ENCODE results near the gene FOXP1. TPM values are rescaled to one million over a fixed set of nuclear protein-coding genes. Genes with fewer than 3 reads are reported as not detected.

Gene FOXP1
- total and polyA plus RNA-seq, 9 of the 15 experiments (the other 6 are each of a cell fraction or from before 2014, with no cell fraction given), result 7.7 to 34.5 (median 13.7) TPM

- H3K36me3 ChIP-seq (ENCODE audit: control insufficient read depth, insufficient read depth, low read length), result peaks cover 16% of the 10 kb centered on the region; the same call in 2 of the 3 replicates
- WGBS (ENCODE audit: insufficient coverage, low coverage, missing lambda C conversion rate), result 82% methylated on average over 6 of the region's 6 CpGs
- no peak overlapping the region for H3K4me3 ChIP-seq
- peaks cover 0 to 6% of the 10 kb centered on the region in 2 experiments; a peak in 3 of 5 replicates for H3K4me1 ChIP-seq (replicated peaks in 1 of 2; ENCODE audit: control insufficient read depth in 2 of 2, insufficient read depth in 2 of 2, low read length in 2 of 2)
- H2AFZ ChIP-seq (ENCODE audit: low read depth, low read length), result no peak overlapping the region
- no peak for FAIRE-seq
- H3K9me3 ChIP-seq (replicated peaks; ENCODE audit: control insufficient read depth, insufficient read depth, low read depth, low read length), result no peaks in the 10 kb centered on the region
- no peak for DNase-seq (ENCODE audit: extremely low read depth in 1 of 4, low spot score in 3 of 4)
- ChIA-PET POLR2A (no interaction called here), CTCF (ENCODE audit: low intra/inter-chr PET ratio) (no interaction called here)
- peaks cover 7% of the 10 kb centered on the region; the same call in 1 of the 3 replicates for H3K79me2 ChIP-seq (ENCODE audit: control insufficient read depth, insufficient read depth, low read length)
- H3K9ac ChIP-seq (ENCODE audit: insufficient read depth in 1 of 2, low read depth in 2 of 2, low read length in 2 of 2), result no peak overlapping the region
- intact Hi-C loops (cut with micrococcal nuclease), result no loop called here
- ATAC-seq, result no peak
- H3K27ac ChIP-seq (ENCODE audit: extremely low read depth, low read depth, low read length), result no peak overlapping the region
- H4K20me1 ChIP-seq (replicated peaks; ENCODE audit: control insufficient read depth, insufficient read depth, low read length), result no peaks in the 10 kb centered on the region
- in situ Hi-C loops (cut with MboI), result no loop called here
- no peaks in the 10 kb centered on the region for H3K27me3 ChIP-seq (ENCODE audit: control insufficient read depth in 2 of 2, insufficient read depth in 2 of 2, low read length in 2 of 2)
- no peak for TF ChIP-seq ZNF282 (CRISPR knock-in tag; IDR thresholded peaks at IDR 0.05)
- no TSS peak for BruUV-seq (replicated peaks)
- no peak overlapping the region for H3K4me2 ChIP-seq (ENCODE audit: insufficient read depth, low read length)
- H3K9me1 ChIP-seq (ENCODE audit: control insufficient read depth, insufficient read depth, low read length), result no peaks in the 10 kb centered on the region
These were observed 479.4 kb downstream of the FOXP1 start for GRCh38 chr3:71104121-71104541.

- in situ Hi-C loops (cut with MboI), result no loop called here
- Histone ChIP-seq H3K27me3 (ENCODE audit: control insufficient read depth in 2 of 2, insufficient read depth in 2 of 2, low read length in 2 of 2) (no peaks in the 10 kb centered on the region), H3K4me3 (no peak overlapping the region), H3K9me1 (ENCODE audit: control insufficient read depth, insufficient read depth, low read length) (no peaks in the 10 kb centered on the region), H3K9me3 (replicated peaks; ENCODE audit: control insufficient read depth, insufficient read depth, low read depth, low read length) (no peaks in the 10 kb centered on the region), H3K4me2 (ENCODE audit: insufficient read depth, low read length) (no peak overlapping the region), H2AFZ (ENCODE audit: low read depth, low read length) (no peak overlapping the region), H4K20me1 (replicated peaks; ENCODE audit: control insufficient read depth, insufficient read depth, low read length) (no peaks in the 10 kb centered on the region), H3K4me1 (replicated peaks in 1 of 2; ENCODE audit: control insufficient read depth in 2 of 2, insufficient read depth in 2 of 2, low read length in 2 of 2) (peaks cover 0 to 6% of the 10 kb centered on the region in 2 experiments; a peak in 3 of 5 replicates), H3K27ac (ENCODE audit: extremely low read depth, low read depth, low read length) (no peak overlapping the region), H3K9ac (ENCODE audit: insufficient read depth in 1 of 2, low read depth in 2 of 2, low read length in 2 of 2) (no peak overlapping the region), H3K79me2 (ENCODE audit: control insufficient read depth, insufficient read depth, low read length) (peaks cover 7% of the 10 kb centered on the region; the same call in 1 of the 3 replicates), H3K36me3 (ENCODE audit: control insufficient read depth, insufficient read depth, low read length) (peaks cover 12% of the 10 kb centered on the region; the same call in 2 of the 3 replicates)
- FAIRE-seq (no peak), DNase-seq (ENCODE audit: extremely low read depth in 1 of 4, low spot score in 3 of 4) (no peak), ATAC-seq (no peak)
- CTCF ChIA-PET (ENCODE audit: low intra/inter-chr PET ratio), result no interaction called here
- intact Hi-C loops (cut with micrococcal nuclease), result no loop called here
- POLR2A ChIA-PET, result no interaction called here
- no TSS peak for BruUV-seq (replicated peaks)
- 55% methylated on average over 8 of the region's 9 CpGs for WGBS (ENCODE audit: insufficient coverage, low coverage, missing lambda C conversion rate)
- TF ChIP-seq, protein P1, sequence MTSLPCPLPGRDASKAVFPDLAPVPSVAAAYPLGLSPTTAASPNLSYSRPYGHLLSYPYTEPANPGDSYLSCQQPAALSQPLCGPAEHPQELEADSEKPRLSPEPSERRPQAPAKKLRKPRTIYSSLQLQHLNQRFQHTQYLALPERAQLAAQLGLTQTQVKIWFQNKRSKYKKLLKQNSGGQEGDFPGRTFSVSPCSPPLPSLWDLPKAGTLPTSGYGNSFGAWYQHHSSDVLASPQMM (CRISPR knock-in tag; IDR thresholded peaks at IDR 0.05), result no peak
- no peak for TF ChIP-seq ATF7 (IDR thresholded peaks at IDR 0.05)
- TF ChIP-seq FOXP4 (CRISPR knock-in tag; IDR thresholded peaks at IDR 0.05; ENCODE audit: borderline replicate concordance), result no peak
- TF ChIP-seq CEBPB (tag; IDR thresholded peaks at IDR 0.05), result no peak
- no peak for TF ChIP-seq LARP7 (IDR thresholded peaks at IDR 0.05)
- TF ChIP-seq NRF1 (conservative IDR thresholded peaks at IDR 0.05 in 1 of 2, IDR thresholded peaks at IDR 0.05 in 1 of 2), result no peak
- TF ChIP-seq PCBP1 (IDR thresholded peaks at IDR 0.05; ENCODE audit: low read depth, low read length, poor library complexity, severe bottlenecking), result no peak
- TF ChIP-seq, protein P2, sequence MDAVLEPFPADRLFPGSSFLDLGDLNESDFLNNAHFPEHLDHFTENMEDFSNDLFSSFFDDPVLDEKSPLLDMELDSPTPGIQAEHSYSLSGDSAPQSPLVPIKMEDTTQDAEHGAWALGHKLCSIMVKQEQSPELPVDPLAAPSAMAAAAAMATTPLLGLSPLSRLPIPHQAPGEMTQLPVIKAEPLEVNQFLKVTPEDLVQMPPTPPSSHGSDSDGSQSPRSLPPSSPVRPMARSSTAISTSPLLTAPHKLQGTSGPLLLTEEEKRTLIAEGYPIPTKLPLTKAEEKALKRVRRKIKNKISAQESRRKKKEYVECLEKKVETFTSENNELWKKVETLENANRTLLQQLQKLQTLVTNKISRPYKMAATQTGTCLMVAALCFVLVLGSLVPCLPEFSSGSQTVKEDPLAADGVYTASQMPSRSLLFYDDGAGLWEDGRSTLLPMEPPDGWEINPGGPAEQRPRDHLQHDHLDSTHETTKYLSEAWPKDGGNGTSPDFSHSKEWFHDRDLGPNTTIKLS (IDR thresholded peaks at IDR 0.05; ENCODE audit: borderline replicate concordance, low read depth), result no peak
- no peak for TF ChIP-seq ETS2 (tag; IDR thresholded peaks at IDR 0.05; ENCODE audit: borderline replicate concordance, poor library complexity, severe bottlenecking)
These were observed 480.1 kb downstream of the FOXP1 start for GRCh38 chr3:71103430-71103921.
